ENCODE data around the gene RRAS. TPM values are rescaled to one million over a fixed set of nuclear protein-coding genes. Genes with fewer than 3 reads are reported as not detected.

The RRAS gene
- total RNA-seq, 1 experiment from 2014 or later = 72.7 TPM

DNA sequence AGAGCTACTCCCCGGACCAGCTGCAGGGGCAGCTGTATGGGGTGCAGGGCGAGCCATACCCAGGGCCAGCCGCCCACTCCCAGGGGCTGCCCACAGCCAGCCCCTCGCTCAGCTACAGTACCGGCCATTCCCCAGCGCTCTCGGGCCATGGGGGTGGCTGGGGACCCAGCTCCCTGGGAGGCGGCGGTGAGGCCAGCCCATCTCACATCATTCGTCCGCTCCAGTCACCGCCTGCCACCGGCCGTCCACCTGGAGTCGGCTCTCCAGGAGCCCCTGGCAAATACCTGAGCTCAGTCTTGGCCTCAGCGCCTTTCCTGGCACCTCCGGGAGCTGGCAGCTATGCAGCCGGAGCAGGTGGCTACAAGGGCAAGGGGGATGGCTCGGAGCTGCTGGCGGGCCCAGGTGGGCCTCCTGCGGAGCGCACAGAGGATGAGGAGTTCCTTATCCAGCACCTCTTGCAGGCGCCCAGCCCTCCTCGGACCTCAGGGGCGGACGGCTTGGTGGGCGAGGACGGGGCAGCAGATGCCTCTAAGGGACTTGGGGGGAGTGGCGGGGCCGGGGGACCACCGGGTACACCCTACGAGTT lies 44.0 kb downstream of the RRAS start:
- H3K27me3 ChIP-seq = no peaks in the 10 kb centered on the region
- no peaks in the 10 kb centered on the region for H3K9me3 ChIP-seq
- no peak overlapping the region for H3K4me3 ChIP-seq
- peaks cover 70% of the 10 kb centered on the region for H3K36me3 ChIP-seq
- no peak for DNase-seq

DNA sequence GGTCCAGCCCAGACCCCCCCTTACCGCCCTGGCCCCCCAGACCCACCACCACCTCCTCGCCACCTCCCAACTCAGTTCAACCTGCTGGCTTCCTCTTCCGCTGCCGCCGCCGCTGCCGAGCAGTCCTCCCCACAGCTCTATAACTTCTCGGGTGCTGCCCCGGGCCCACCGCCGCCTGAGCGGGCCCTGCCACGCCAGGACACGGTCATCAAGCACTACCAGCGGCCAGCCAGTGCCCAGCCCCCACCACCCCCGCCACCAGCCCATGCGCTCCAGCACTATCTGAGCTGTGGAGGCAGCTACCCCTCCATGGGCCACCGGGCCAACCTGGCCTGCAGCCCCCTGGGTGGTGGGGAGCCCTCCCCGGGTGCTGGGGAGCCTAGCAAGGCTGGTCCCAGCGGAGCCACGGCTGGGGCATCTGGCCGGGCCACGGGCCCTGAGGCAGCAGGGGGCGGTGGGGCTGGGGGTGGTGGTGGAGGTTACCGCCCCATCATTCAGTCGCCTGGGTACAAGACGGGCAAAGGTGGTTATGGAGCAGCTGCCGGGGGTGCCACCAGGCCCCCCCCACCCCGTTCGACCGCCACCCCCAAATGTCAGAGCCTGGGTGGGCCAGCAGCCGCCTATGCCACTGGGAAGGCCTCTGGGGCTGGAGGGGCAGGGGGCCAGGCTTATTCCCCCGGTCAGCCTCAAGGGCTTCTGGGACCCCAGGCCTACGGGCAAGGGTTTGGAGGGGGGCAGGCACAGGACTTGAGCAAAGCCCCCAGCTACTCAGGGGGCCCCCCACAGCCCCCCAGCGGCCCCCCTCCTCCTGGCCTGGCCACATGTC lies 44.7 kb downstream of the RRAS start:
- DNase-seq = no peak
- Histone ChIP-seq H3K27me3 (no peaks in the 10 kb centered on the region), H3K4me3 (no peak overlapping the region), H3K9me3 (no peaks in the 10 kb centered on the region), H3K36me3 (peaks cover 68% of the 10 kb centered on the region)

DNA sequence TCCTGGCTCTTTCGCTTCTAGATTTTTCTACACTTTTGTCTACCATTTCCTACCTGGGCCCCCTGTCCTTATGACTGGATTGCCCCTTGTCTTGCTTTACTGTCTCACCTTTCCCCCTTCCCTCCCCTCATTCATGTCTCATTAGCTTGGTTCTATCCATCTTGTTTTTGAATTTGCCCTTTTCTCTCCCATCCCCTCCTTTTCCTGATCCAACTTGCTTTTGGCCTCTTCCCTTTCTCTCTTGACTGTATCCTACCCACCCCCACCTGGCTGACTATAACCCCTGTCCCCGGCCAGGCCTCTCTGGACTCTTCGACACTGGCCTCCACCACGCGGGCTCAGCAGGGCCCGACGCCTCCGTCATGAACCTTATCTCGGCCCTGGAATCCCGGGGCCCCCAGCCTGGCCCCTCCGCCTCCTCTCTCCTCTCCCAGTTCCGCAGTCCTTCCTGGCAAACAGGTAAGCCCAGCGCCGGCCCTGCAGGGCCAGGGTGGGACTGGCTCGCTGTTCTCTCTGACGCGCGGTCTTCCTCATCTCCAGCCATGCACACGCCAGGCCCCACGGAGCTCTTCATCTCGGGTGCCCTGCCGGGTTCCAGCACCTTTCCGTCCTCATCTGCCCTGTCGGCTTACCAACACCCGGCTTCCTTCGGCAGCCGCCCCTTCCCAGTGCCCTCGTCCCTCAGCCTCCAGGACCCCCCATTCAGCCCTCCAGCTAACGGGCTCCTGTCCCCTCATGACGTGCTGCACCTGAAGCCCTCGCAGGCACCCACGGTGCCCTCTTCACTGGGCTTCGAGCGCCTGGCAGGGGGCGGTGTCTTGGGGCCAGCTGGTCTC lies 45.6 kb downstream of the RRAS start:
- Histone ChIP-seq H3K9me3 (no peaks in the 10 kb centered on the region), H3K27me3 (no peaks in the 10 kb centered on the region), H3K4me3 (no peak overlapping the region), H3K36me3 (peaks cover 59% of the 10 kb centered on the region)
- DNase-seq = no peak

DNA sequence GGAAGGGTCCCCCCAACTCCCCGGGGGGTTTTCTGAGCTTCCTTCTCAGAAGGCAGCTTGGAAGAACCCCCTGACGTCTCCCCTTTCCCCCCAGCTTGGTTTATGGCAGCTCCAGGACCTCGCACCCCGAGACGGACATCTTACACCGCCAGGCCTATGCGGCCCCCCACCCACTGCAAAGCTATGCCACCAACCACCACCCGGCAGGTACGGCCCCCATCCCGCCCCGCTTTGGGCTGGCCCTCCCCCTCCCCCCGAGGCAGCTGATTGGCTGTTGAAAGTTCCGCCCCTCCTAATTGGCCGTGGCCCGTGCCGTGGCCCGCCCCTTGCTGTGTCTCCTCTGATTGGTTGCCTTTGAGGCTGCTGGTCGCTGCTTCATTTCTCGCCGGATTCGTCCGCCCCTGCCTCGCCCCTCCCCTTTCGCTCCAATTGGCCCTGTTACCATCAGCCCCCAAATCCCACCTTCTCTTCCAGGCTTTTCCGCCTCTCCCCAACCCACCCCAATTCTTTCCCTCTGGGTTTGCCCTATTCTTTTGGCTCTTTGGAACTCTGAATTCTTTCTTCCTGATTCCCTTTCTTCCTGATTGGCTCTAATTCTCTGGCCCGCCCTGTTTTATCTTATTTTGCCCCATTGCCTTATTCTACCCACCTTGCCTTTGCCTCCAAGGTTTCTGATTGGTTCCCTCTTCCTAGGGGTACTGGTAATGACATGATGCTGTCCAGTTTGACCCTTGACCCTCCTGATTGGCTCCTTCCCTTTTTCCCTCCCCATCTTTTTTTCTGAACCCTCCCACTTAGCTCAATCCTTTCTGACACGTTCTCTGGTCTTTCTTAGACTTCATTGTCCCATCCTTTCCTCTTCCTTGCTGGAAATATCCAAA lies 46.5 kb downstream of the RRAS start:
- H3K4me3 ChIP-seq = peak overlapping the region; percentile 88; the same call in 1 of the 2 replicates
- DNase-seq = peak; percentile 64
- H3K36me3 ChIP-seq = peaks cover 50% of the 10 kb centered on the region

DNA sequence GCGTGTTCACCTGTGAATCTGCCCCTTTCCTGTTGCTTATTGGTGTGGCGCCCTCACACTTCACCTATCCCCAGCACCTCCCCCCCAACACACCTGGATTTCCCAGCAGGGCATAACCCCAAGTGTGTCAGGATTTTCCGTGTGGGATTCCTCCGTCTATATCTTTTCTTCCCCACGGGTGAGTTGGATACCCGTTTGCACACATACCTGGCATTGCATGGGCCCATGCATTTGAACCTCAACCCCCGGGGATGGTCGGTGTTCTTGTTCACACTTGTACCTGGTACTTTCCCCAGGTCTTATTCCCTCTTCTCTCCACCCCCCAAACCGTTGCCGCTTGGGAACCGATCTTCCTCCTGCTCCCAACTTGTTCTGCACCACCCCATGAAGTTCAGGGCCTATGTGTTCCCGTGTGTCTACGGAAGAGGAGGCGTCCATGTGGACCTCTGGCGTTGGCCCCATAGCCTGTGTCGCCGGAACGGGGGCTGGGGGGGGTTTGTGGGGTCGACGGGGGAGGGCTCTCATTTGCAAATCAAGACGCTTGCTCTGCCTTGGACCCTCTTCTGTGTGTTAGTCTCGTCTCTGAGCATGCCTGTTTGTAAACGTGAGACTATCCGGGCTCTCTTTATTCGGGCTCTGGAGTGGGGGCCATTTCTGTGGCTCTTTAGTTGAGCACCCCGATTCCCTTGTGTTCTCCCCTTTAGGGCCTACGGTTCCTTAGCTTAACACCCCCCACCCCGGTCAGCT lies 47.3 kb downstream of the RRAS start:
- no peaks in the 10 kb centered on the region for H3K9me3 ChIP-seq
- no peaks in the 10 kb centered on the region for H3K27me3 ChIP-seq
- peak overlapping the region; percentile 88 for H3K4me3 ChIP-seq
- H3K36me3 ChIP-seq = peaks cover 44% of the 10 kb centered on the region
- no peak for DNase-seq

More for the DNA sequence above, 46.5 kb downstream of the RRAS start:
- Histone ChIP-seq H3K9me3 (no peaks in the 10 kb centered on the region), H3K27me3 (no peaks in the 10 kb centered on the region)

DNA sequence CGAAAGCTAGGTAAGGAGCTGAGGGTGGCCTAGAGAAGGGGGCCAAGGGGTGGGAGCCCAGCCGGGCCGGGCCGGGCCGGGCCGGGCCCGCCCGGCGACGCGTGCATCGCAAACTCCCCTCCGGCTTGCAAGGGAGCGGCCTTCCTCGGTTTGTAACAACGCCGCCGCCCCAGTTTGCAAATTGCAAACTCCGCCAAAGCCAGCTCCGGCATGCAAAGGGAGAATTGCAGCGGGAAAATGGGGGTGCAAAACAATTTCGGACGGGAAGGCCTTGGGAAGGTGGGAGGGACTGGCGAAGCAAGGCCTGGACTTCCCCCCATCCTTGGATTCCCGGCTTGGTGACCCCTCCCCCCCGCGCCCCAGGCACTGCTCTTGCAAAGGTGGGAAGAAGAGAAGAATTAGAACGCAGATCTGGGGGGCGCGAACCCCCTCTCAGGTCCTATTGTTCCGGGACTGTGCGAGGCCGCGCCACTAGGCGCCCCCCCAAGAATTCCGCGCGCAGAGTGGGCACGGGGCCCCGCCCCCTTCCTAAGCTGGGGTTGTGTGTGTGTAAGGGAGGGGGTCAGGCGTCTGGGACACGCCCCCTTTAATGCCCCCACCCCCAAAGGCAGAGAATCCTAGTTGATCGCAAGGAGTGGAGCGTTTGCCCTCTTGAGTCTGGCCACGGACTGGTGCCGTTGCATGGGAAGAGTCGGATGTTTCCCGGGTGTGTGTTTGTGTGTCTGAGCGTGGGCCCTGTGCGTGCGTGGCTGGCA lies 48.0 kb downstream of the RRAS start:
- no peaks in the 10 kb centered on the region for H3K9me3 ChIP-seq
- no peaks in the 10 kb centered on the region for H3K27me3 ChIP-seq
- DNase-seq = peak; percentile 66
- H3K4me3 ChIP-seq = peak overlapping the region; percentile 88
- peaks cover 41% of the 10 kb centered on the region for H3K36me3 ChIP-seq

DNA sequence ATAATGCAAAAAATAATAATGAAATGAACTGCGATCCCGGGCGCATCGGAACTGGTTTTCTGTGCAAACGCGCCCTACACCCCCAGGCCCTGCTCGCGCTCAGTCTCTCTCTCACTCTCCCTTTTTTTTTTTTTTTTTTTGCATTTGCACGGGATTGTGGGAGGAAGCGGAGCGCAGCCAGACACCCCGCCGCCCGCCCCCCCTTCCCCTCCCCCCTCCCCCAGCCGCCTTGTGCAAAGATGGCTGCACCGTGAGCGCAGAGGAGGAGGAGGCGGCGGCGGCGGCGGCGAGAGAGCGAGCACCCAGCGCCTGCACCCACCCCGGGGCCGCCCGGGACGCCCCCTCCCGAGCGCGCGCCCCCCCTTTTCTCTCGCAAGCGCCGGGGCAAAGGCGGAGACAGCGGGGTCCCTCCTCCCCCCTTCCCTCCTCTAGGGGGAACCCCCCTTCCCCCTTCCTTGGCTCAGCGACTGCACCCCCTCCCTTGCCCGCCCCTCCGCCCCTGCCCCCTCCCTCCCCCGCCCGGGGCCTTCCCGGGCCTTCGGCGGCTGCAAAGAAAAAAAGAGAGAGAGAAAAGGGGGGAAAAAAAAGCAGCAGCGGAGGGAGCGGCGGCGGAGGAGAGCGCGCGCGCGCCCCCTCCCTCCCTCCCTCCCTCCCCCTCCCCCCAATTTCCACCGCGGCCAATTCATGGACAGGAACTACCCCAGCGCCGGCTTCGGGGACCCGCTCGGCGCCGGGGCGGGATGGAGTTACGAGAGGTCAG lies 48.8 kb downstream of the RRAS start, which contains the start of gene PRR12:
Gene PRR12 (plus strand): TSS at position 212 of the 760 bp plus-strand sequence. CDS start 473 bp downstream, at position 685.
- Histone ChIP-seq H3K4me3 (peak within 1 kb of the TSS; percentile 88), H3K9me3 (no peaks in the 10 kb centered on the region), H3K27me3 (no peaks in the 10 kb centered on the region), H3K36me3 (peaks cover 35% of the 10 kb centered on the region)
- DNase-seq = peak; percentile 81

DNA sequence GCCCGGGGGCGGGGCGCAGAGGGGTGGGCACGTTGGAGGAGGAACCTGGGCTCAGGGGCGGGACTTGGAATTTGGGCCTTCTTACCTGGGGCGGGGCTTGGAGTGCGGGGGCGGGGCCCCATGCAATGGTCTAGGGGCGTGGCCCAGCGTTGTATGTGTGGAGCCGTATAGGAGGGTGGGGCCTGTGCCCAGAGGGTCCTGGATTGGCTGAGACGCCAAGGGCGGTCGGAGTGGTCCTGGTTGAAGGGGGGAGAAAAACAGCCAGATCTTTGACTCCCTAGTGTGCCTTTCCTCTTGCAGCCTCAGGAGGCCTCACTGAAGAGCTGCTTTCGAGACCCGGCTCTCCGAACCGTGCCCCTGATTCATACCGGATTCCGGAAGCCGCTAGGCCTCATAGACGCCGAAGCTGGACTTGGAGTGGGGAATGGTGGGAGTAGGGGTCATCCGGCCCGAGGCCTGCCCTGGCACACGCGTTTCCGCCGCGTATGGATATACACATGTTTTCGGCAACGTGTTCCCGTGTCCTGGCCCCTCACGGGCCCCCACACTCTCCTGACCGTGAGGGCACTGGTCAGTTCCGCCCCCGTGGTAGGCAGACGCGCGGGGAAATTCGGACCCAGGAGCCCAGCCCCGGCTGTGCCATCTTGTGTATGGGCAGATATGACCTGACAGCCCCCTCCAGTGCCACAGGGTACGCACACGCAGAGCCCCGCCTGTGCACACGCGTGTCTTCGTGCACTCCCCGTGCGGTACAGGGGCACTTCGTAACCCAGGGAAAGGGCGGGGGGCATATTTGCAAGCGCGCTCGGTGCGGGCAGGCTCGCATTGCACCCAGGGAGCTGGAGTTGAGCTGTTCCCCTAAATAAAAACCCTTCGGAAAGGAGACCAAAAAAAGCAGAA lies 49.6 kb downstream of the RRAS start:
- DNase-seq = peak; percentile 97
- Histone ChIP-seq H3K9me3 (no peaks in the 10 kb centered on the region), H3K4me3 (peak overlapping the region; percentile 88), H3K27me3 (no peaks in the 10 kb centered on the region), H3K36me3 (peaks cover 29% of the 10 kb centered on the region)

DNA sequence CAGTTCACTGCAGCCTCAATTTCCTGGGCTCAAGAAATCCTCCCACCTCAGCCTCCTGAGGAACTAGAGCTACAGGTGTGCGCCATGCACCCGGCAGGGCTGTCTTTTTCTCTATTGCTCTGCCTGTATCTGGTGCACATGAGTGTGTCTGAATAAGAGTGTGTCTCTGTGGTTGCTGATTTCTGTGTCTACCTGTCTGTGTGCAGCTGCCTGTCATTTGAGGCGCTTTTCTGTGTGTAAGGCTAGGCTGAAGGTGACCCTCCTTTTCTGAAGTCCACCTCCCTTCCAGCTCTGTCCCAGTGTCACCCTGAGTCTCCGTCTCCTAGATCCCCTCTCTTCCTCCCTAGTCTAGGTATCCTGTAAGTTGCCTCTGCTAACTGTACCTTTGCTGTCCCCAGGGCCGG lies 50.4 kb downstream of the RRAS start:
- H3K27me3 ChIP-seq = no peaks in the 10 kb centered on the region
- DNase-seq = no peak
- peaks cover 25% of the 10 kb centered on the region for H3K36me3 ChIP-seq
- no peaks in the 10 kb centered on the region for H3K9me3 ChIP-seq
- no peak overlapping the region for H3K4me3 ChIP-seq

DNA sequence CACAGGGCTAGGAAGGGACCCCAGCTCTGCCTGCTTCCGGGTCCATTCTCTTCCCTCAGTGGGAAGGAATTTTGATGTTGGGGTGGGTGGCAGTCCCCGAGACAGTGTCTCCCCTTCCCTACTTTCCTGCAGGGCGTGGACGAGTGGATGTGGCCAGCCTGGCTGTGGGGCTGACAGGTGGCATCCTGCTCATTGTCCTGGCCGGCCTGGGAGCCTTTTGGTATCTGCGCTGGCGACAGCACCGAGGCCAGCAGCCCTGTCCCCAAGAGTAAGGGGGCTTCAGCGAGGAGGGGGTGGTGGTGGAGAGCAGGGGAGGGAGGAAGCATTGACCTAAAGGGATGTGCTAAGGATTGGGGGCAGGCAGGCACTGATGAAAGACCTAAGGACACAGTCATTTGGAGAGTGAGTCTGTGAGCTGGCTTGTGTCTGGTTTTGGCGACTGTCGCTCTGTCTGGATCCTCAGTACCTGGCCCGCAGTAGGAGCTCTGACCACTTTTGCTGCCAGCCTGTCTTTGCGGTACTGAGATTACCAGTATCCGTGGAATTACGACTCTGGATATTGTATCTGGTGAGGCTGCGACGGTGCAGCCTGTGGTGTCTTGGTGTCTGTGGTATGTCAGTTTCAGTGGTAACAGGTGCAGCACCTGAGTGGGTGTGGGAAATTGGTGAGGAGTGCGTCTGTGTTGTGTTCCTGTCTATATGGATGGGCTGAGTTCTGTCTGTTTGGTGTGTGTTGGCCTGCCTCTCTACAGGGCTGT lies 51.4 kb downstream of the RRAS start:
- Histone ChIP-seq H3K36me3 (peaks cover 15% of the 10 kb centered on the region), H3K27me3 (no peaks in the 10 kb centered on the region), H3K4me3 (no peak overlapping the region), H3K9me3 (no peaks in the 10 kb centered on the region)
- no peak for DNase-seq

DNA sequence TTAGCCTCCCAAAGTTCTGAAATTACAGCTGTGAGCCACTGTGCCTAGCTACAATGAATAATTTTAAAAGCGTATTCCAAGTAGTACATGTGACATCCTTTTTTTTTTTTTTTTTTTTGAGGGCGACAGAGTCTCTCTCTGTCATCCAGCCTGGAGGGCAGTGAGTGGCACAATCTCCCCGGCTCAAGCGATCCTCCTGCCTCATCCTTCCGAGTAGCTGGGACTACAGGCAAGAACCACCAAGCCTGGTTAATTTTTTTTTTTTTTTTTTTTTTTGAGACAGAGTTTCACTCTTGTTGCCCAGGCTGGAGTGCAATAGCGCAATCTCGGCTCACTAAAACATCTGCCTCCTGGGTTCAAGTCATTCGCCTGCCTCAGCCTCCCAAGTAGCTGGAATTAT lies 52.7 kb downstream of the RRAS start:
- H3K36me3 ChIP-seq = peaks cover 6% of the 10 kb centered on the region; the same call in 1 of the 2 replicates
- no peak for DNase-seq
- H3K4me3 ChIP-seq = no peak overlapping the region
- no peaks in the 10 kb centered on the region for H3K27me3 ChIP-seq
- no peaks in the 10 kb centered on the region for H3K9me3 ChIP-seq

Measured in MG63 (cell line).